Nephron (organoid): ENCODE measurements around the gene BRSK2.

Experiments
- H3K27ac Mint-ChIP-seq, 3 experiments: 2 replicates each; pipeline ENCODE4 v1.8.0; 2020; ENCODE audit warnings: mixed read lengths in 3 of 3, mild to moderate bottlenecking in 2 of 3, moderate library complexity in 1 of 3
- H3K27me3 Mint-ChIP-seq: 2 replicates; pipeline ENCODE4 v1.8.0; 2021; ENCODE audit warnings: low read depth, mild to moderate bottlenecking, moderate library complexity, mixed read lengths
- H3K36me3 Mint-ChIP-seq: 2 replicates; pipeline ENCODE4 v1.8.0; 2020; ENCODE audit warnings: low read depth, mixed read lengths
- H3K4me1 Mint-ChIP-seq: 2 replicates; pipeline ENCODE4 v1.8.0; 2020; ENCODE audit warnings: mixed read lengths
- H3K4me3 Mint-ChIP-seq, 3 experiments: 2 replicates each; pipeline ENCODE4 v1.8.0; 2020; ENCODE audit warnings: mild to moderate bottlenecking in 3 of 3, mixed read lengths in 3 of 3, moderate library complexity in 2 of 3
- H3K9me3 Mint-ChIP-seq: 2 replicates; pipeline ENCODE4 v1.8.0; 2020; ENCODE audit warnings: mixed read lengths
- CTCF ChIP-seq, 3 experiments: fragments of 200-600 bp; sonication (generic); IDR thresholded peaks; one replicate each; pipeline ENCODE4 v1.5.0; 2021; ENCODE audit warnings: antibody characterized with exemption in 3 of 3; ENCODE audit not compliant: unreplicated experiment in 3 of 3

The BRSK2 gene

DNA sequence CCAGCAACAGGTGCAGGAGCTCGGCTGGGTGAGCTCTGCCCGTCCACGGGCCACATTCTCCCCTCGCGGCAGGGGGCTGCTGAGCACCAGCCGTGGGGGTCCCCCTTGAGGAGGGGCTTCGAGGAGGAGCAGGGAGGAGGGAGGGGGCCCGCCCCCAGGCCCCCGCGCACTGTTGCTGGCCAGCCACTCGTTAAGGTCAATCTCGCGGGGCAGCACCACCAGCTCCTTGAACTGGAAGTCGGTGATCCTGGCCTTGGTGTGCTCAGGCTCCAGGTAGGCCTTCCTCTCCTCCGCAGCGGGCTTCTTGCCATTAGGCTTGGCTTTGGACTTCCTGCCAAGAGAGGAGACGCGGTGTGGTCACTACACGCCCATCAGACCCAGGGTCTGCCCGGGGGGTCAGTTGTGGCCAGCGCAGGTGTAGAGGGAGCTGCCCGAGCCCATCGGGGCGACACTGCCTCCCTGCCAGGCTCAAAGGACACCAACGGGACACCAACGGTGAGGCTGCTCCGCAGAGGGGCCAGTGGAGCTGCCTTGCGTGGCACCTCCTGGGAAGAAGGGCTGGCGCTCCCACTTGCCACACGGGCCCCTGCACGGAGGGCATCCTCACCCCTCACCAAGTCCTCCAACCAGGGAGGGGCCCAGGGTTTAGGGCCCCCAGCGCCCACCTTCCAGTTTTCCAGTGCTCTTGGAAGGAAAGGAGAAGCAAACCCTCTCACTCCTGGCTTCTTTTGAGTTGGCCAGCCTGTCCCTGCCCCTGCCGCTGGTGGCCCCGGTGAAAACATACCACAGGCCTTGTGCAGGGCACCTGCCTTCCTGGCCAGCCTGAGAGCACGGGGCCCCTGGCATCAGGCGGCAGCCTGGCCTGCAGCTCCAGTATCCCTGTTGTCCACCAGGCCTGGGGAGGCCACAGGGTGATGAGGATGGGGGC is 91.1 kb downstream of the BRSK2 start:
- Mint-ChIP-seq H3K36me3 (peaks cover 21% of the 10 kb centered on the region), H3K4me1 (no peaks in the 10 kb centered on the region), H3K27ac (no peak overlapping the region), H3K27me3 (no peaks in the 10 kb centered on the region), H3K4me3 (no peak overlapping the region), H3K9me3 (no peaks in the 10 kb centered on the region)
- no peak for TF ChIP-seq CTCF (IDR thresholded peaks at IDR 0.05; ENCODE audit: unreplicated experiment in 3 of 3)

GRCh38 chr11:1481483-1481825 is 91.7 kb downstream of the BRSK2 start:
- Mint-ChIP-seq H3K27me3 (no peaks in the 10 kb centered on the region), H3K9me3 (no peaks in the 10 kb centered on the region), H3K4me3 (no peak overlapping the region), H3K4me1 (no peaks in the 10 kb centered on the region), H3K27ac (no peak overlapping the region), H3K36me3 (peaks cover 16% of the 10 kb centered on the region)
- TF ChIP-seq CTCF (IDR thresholded peaks at IDR 0.05; ENCODE audit: unreplicated experiment in 3 of 3): no peak

DNA sequence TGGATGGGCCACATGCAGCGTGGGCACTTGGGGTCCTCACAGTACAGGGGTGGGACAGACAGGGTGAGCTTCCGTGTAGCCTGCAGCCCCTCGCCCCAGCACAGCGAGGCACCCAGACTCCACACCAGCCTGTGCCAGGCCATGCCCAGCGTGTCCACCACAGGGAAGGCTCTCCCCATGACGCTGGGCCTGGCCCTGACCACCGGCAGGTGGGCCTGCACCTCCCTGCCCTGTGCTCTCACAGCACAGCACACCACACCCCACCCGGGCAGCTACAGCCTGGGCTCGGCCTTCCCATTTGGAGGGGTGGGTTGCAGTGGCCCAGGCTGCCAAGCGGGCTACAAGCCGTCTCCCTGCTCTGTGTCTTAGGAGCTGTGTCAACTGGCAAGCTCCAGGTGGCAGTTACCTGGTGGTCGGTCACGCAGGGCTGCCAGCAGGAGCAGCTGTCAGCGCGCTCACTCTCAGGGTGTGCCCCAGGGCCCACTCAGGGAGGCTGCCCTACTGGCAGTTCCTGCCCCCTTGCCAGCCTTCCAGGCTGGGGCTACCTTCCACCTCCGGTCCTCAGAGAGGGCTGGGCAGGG is 92.2 kb downstream of the BRSK2 start:
- Mint-ChIP-seq H3K9me3 (no peaks in the 10 kb centered on the region), H3K4me3 (no peak overlapping the region), H3K36me3 (peaks cover 14% of the 10 kb centered on the region), H3K27me3 (no peaks in the 10 kb centered on the region), H3K27ac (no peak overlapping the region), H3K4me1 (no peaks in the 10 kb centered on the region)
- TF ChIP-seq CTCF (IDR thresholded peaks at IDR 0.05; ENCODE audit: unreplicated experiment in 3 of 3): no peak

GRCh38 chr11:1482581-1483444 is 93.1 kb downstream of the BRSK2 start:
- Mint-ChIP-seq H3K27me3 (no peaks in the 10 kb centered on the region), H3K4me1 (no peaks in the 10 kb centered on the region), H3K27ac (no peak overlapping the region), H3K4me3 (no peak overlapping the region), H3K36me3 (peaks cover 11% of the 10 kb centered on the region), H3K9me3 (no peaks in the 10 kb centered on the region)
- no peak for TF ChIP-seq CTCF (IDR thresholded peaks at IDR 0.05; ENCODE audit: unreplicated experiment in 3 of 3)

- no peak for TF ChIP-seq CTCF (IDR thresholded peaks at IDR 0.05; ENCODE audit: unreplicated experiment in 3 of 3)
These were observed 93.8 kb downstream of the BRSK2 start for GRCh38 chr11:1483445-1483961.

More at GRCh38 chr11:1483445-1483961, 93.8 kb downstream of the BRSK2 start:
- Mint-ChIP-seq H3K4me1 (no peaks in the 10 kb centered on the region), H3K27me3 (no peaks in the 10 kb centered on the region), H3K4me3 (no peak overlapping the region), H3K36me3 (peaks cover 6% of the 10 kb centered on the region), H3K9me3 (no peaks in the 10 kb centered on the region), H3K27ac (no peak overlapping the region)
